Stomach smooth muscle (tissue), 2 donors: Measurements from ENCODE around the gene NCK1.
"Not testable (repeated sequence)": the region's sequence is repeated elsewhere in the genome, so short reads cannot be mapped to it uniquely, and the experiment has no call there.

Experiments used
- H3K27ac ChIP-seq: one replicate; pipeline ENCODE4 v1.7.0; 2013; ENCODE audit warnings: mild to moderate bottlenecking, low read length, inconsistent platforms
- H3K27me3 ChIP-seq, 2 donors: one replicate each; pipeline ENCODE4 v1.7.0; 2013; ENCODE audit warnings: low read length in 2 of 2; ENCODE audit not compliant: insufficient read depth in 2 of 2, control insufficient read depth in 1 of 2
- H3K36me3 ChIP-seq, 2 donors: one replicate each; pipeline ENCODE4 v1.7.0; 2013; ENCODE audit warnings: low read length in 2 of 2; ENCODE audit not compliant: control insufficient read depth in 2 of 2, insufficient read depth in 2 of 2
- H3K4me1 ChIP-seq: one replicate; pipeline ENCODE4 v1.7.0; 2013; ENCODE audit warnings: low read length; ENCODE audit not compliant: control insufficient read depth, insufficient read depth
- H3K4me3 ChIP-seq, 2 donors: one replicate each; pipeline ENCODE4 v1.7.0; 2013; ENCODE audit warnings: low read length in 2 of 2
- H3K9ac ChIP-seq, 2 donors: one replicate each; pipeline ENCODE4 v1.7.0; 2013; ENCODE audit warnings: low read length in 2 of 2, mild to moderate bottlenecking in 1 of 2
- H3K9me3 ChIP-seq, 2 donors: one replicate each; pipeline ENCODE4 v1.7.0; 2013; ENCODE audit warnings: low read length in 2 of 2; ENCODE audit not compliant: control insufficient read depth in 2 of 2
- donor health status: healthy.
- donor health status: Pancreatic carcinoma.

NCK1 gene

GRCh38 chr3:136893848-136894443 is 31.9 kb downstream of the NCK1 start:
- H3K27me3 ChIP-seq, result no peaks in the 10 kb centered on the region
- no peaks in the 10 kb centered on the region for H3K4me1 ChIP-seq
- no peaks in the 10 kb centered on the region for H3K36me3 ChIP-seq
- H3K27ac ChIP-seq, result no peak overlapping the region
- H3K9me3 ChIP-seq, result peaks cover 0 to 3% of the 10 kb centered on the region in 2 donors
- no peak overlapping the region for H3K9ac ChIP-seq
- H3K4me3 ChIP-seq, result no peak overlapping the region

- H3K27ac ChIP-seq, H3K4me1 ChIP-seq, H3K9me3 ChIP-seq, H3K9ac ChIP-seq, H3K27me3 ChIP-seq, H3K4me3 ChIP-seq, H3K36me3 ChIP-seq: not testable (repeated sequence)
Observed at GRCh38 chr3:136897171-136897570, 35.2 kb downstream of the NCK1 start.

GRCh38 chr3:136898549-136898948 is 36.5 kb downstream of the NCK1 start:
- Histone ChIP-seq H3K9me3 (peaks cover 0 to 4% of the 10 kb centered on the region in 2 donors), H3K4me1 (no peaks in the 10 kb centered on the region), H3K36me3 (no peaks in the 10 kb centered on the region), H3K4me3 (no peak overlapping the region), H3K27me3 (no peaks in the 10 kb centered on the region), H3K9ac (no peak overlapping the region), H3K27ac (no peak overlapping the region)

GRCh38 chr3:136898954-136899353 is 36.9 kb downstream of the NCK1 start:
- no peaks in the 10 kb centered on the region for H3K36me3 ChIP-seq
- H3K9ac ChIP-seq, result no peak overlapping the region
- H3K9me3 ChIP-seq, result peaks cover 0 to 4% of the 10 kb centered on the region in 2 donors
- no peak overlapping the region for H3K27ac ChIP-seq
- no peaks in the 10 kb centered on the region for H3K27me3 ChIP-seq
- no peak overlapping the region for H3K4me3 ChIP-seq
- H3K4me1 ChIP-seq, result no peaks in the 10 kb centered on the region

GRCh38 chr3:136899622-136900158 is 37.7 kb downstream of the NCK1 start:
- H3K9ac ChIP-seq, result no peak overlapping the region
- H3K27me3 ChIP-seq, result no peaks in the 10 kb centered on the region
- no peaks in the 10 kb centered on the region for H3K36me3 ChIP-seq
- no peaks in the 10 kb centered on the region for H3K4me1 ChIP-seq
- H3K9me3 ChIP-seq, result peaks cover 0 to 7% of the 10 kb centered on the region in 2 donors
- no peak overlapping the region for H3K27ac ChIP-seq
- H3K4me3 ChIP-seq, result no peak overlapping the region

GRCh38 chr3:136900694-136901093 is 38.7 kb downstream of the NCK1 start:
- H3K36me3 ChIP-seq, H3K4me1 ChIP-seq, H3K4me3 ChIP-seq, H3K27ac ChIP-seq, H3K9me3 ChIP-seq, H3K27me3 ChIP-seq, H3K9ac ChIP-seq: not testable (repeated sequence)

GRCh38 chr3:136901391-136901790 is 39.4 kb downstream of the NCK1 start:
- H3K9ac ChIP-seq, result no peak overlapping the region
- H3K4me1 ChIP-seq, result peaks cover 2% of the 10 kb centered on the region
- H3K27ac ChIP-seq, result no peak overlapping the region

GRCh38 chr3:136902530-136902929 is 40.5 kb downstream of the NCK1 start:
- not testable (repeated sequence) for H3K27ac ChIP-seq, H3K4me3 ChIP-seq, H3K4me1 ChIP-seq, H3K9me3 ChIP-seq, H3K9ac ChIP-seq, H3K27me3 ChIP-seq, H3K36me3 ChIP-seq

More at GRCh38 chr3:136901391-136901790, 39.4 kb downstream of the NCK1 start:
- Histone ChIP-seq H3K4me3 (no peak overlapping the region), H3K9me3 (peaks cover 0 to 7% of the 10 kb centered on the region in 2 donors), H3K27me3 (no peaks in the 10 kb centered on the region), H3K36me3 (no peaks in the 10 kb centered on the region)

- no peak overlapping the region for H3K27ac ChIP-seq
- H3K9ac ChIP-seq, result no peak overlapping the region
- H3K4me1 ChIP-seq, result peaks cover 7% of the 10 kb centered on the region
- no peaks in the 10 kb centered on the region for H3K27me3 ChIP-seq
- no peaks in the 10 kb centered on the region for H3K36me3 ChIP-seq
- peaks cover 0 to 7% of the 10 kb centered on the region in 2 donors for H3K9me3 ChIP-seq
- H3K4me3 ChIP-seq, result no peak overlapping the region
Observed at GRCh38 chr3:136903899-136904298, 41.9 kb downstream of the NCK1 start.

GRCh38 chr3:136904746-136905145 is 42.7 kb downstream of the NCK1 start:
- Histone ChIP-seq H3K9me3 (peaks cover 0 to 7% of the 10 kb centered on the region in 2 donors), H3K9ac (no peak overlapping the region), H3K27me3 (no peaks in the 10 kb centered on the region), H3K4me1 (peaks cover 7% of the 10 kb centered on the region), H3K4me3 (no peak overlapping the region), H3K27ac (no peak overlapping the region), H3K36me3 (no peaks in the 10 kb centered on the region)

GRCh38 chr3:136905549-136905948 is 43.5 kb downstream of the NCK1 start:
- Histone ChIP-seq H3K27ac (no peak overlapping the region), H3K9ac (no peak overlapping the region), H3K27me3 (no peaks in the 10 kb centered on the region), H3K9me3 (peaks cover 0 to 3% of the 10 kb centered on the region in 2 donors), H3K4me3 (no peak overlapping the region), H3K36me3 (no peaks in the 10 kb centered on the region), H3K4me1 (peaks cover 7% of the 10 kb centered on the region)
